K562 (cell line): ENCODE measurements around the gene MATN4. TPM values are rescaled to one million over a fixed set of nuclear protein-coding genes. Genes with fewer than 3 reads are reported as not detected.

ENCODE experiments used
- CTBP1 ChIP-seq: fragments of 450-650 bp; IDR thresholded peaks from 2 replicates; pipeline ENCODE4 v1.6.1; 2016; ENCODE audit warnings: borderline replicate concordance
- CXXC5 ChIP-seq: fragments of 250-450 bp; sonication (Bioruptor Pico); IDR thresholded peaks from 2 replicates; pipeline ENCODE4 v1.8.0; 2022; ENCODE audit warnings: inconsistent platforms, mild to moderate bottlenecking, moderate library complexity
- DMBX1 ChIP-seq: fragments of 250-450 bp; sonication (Bioruptor Pico); IDR thresholded peaks from 2 replicates; pipeline ENCODE4 v1.8.0; 2022; ENCODE audit warnings: inconsistent platforms, mild to moderate bottlenecking, moderate library complexity, borderline replicate concordance
- FOXJ2 ChIP-seq: fragments of 200-800 bp; sonication (Bioruptor generic); IDR thresholded peaks from 2 replicates; pipeline ENCODE4 v1.6.1; 2016; ENCODE audit warnings: missing genetic modification characterization, missing compliant biosample characterization
- ILK ChIP-seq: fragments of 450-650 bp; IDR thresholded peaks from 2 replicates; pipeline ENCODE4 v1.6.1; 2016; ENCODE audit warnings: missing genetic modification characterization, low read depth, mild to moderate bottlenecking, missing compliant biosample characterization, moderate library complexity, borderline replicate concordance
- PCBP2 ChIP-seq: fragments of 200-400 bp; formaldehyde crosslinking; IDR thresholded peaks from 2 replicates; pipeline ENCODE4 v1.6.1; 2018; ENCODE audit warnings: low read length, low read depth, mild to moderate bottlenecking, moderate library complexity; ENCODE audit not compliant: poor library complexity, severe bottlenecking
- PML ChIP-seq: IDR thresholded peaks from 2 replicates; pipeline ENCODE4 v1.6.1; 2012; ENCODE audit warnings: low read length, inconsistent platforms
- POLR3A ChIP-seq: IDR thresholded peaks from 2 replicates; pipeline ENCODE4 v1.6.1; 2011; ENCODE audit warnings: borderline replicate concordance, mild to moderate bottlenecking, moderate library complexity; ENCODE audit not compliant: insufficient read length, insufficient read depth; ENCODE audit errors: extremely low read depth
- SMAD3 ChIP-seq: fragments of 450-650 bp; formaldehyde crosslinking; conservative IDR thresholded peaks from 2 replicates; pipeline ENCODE4 v1.4.0; 2020; ENCODE audit warnings: mild to moderate bottlenecking
- SREBF2 ChIP-seq: sonication (generic); formaldehyde crosslinking; IDR thresholded peaks from 2 replicates; pipeline ENCODE4 v1.4.0; 2020; ENCODE audit warnings: mild to moderate bottlenecking, missing genetic modification reagents
- U2AF2 ChIP-seq: fragments of 200-400 bp; formaldehyde crosslinking; optimal IDR thresholded peaks from 2 replicates; pipeline ENCODE3; 2017; ENCODE audit warnings: low read depth, mild to moderate bottlenecking, low read length
- ZNF165 ChIP-seq: fragments of 250-450 bp; sonication (Bioruptor Pico); IDR thresholded peaks from 2 replicates; pipeline ENCODE4 v1.4.0; 2020; ENCODE audit warnings: borderline replicate concordance
- ZNF551 ChIP-seq: fragments of 250-450 bp; sonication (Bioruptor Pico); IDR thresholded peaks from 2 replicates; pipeline ENCODE4 v1.5.0; 2021; ENCODE audit warnings: mild to moderate bottlenecking, moderate library complexity
- ZNF589 ChIP-seq: fragments of 200-800 bp; sonication (Bioruptor generic); IDR thresholded peaks from 2 replicates; pipeline ENCODE4 v1.6.1; 2016; ENCODE audit warnings: low read depth, missing genetic modification characterization, missing compliant biosample characterization
- ZNF644 ChIP-seq: fragments of 200-800 bp; sonication (Bioruptor generic); IDR thresholded peaks from 2 replicates; pipeline ENCODE4 v1.6.1; 2016; ENCODE audit warnings: low read depth, missing genetic modification characterization, missing compliant biosample characterization
- polyA plus RNA-seq, 8 experiments: library from polyadenylated mRNA; depleted of rRNA in 4 of 8; stranded (reverse) in 5 of 8; unstranded in 3 of 8; fragments of >200 nt; fragmentation: Nextera tagmentation in 2 of 8; fragmentation: Illumina TruSeq in 1 of 8; extraction: Ambion mirVana in 2 of 8; extraction: Trizol in 1 of 8; gene quantifications; 2 replicates each; pipeline versions ENCODE4 v1.2.1 to v1.2.3, GENCODE V29; 2011 to 2014; ENCODE audit warnings: inconsistent platforms in 1 of 8, missing spikeins in 1 of 8
- total RNA-seq, 7 experiments: library from RNA; depleted of rRNA in 6 of 7; stranded (reverse); fragments of >200 nt in 6 of 7; fragmentation: Illumina TruSeq in 2 of 7; extraction: Trizol in 2 of 7; gene quantifications; 2 replicates each; pipeline versions ENCODE4 v1.2.1 to v1.2.3, GENCODE V29; 2011 to 2021; ENCODE audit warnings: low replicate concordance in 1 of 7
- TF ChIP-seq, protein P1 (sequence below): fragments of 200-800 bp; sonication (Bioruptor generic); IDR thresholded peaks from 2 replicates; pipeline ENCODE4 v1.6.1; 2017; ENCODE audit warnings: missing genetic modification characterization, missing compliant biosample characterization
- TF ChIP-seq, protein P2 (sequence below): fragments of 250-450 bp; sonication (Bioruptor Pico); IDR thresholded peaks from 2 replicates; pipeline ENCODE4 v1.8.0; 2022; ENCODE audit warnings: inconsistent platforms, mild to moderate bottlenecking, moderate library complexity, borderline replicate concordance
- TF ChIP-seq, protein P3 (sequence below), 2 experiments: fragments of 450-650 bp; IDR thresholded peaks; 2 replicates each; pipeline ENCODE4 v1.6.1; 2016
- TF ChIP-seq, protein P4 (sequence below): sonication (generic); formaldehyde crosslinking; IDR thresholded peaks from 2 replicates; pipeline ENCODE4 v1.8.1; 2022; ENCODE audit warnings: missing genetic modification reagents

MATN4 gene
- total and polyA plus RNA-seq, 9 of the 15 experiments (the other 6 are each of a cell fraction or from before 2014, with no cell fraction given), result 0.09 TPM; not detected in 8

DNA sequence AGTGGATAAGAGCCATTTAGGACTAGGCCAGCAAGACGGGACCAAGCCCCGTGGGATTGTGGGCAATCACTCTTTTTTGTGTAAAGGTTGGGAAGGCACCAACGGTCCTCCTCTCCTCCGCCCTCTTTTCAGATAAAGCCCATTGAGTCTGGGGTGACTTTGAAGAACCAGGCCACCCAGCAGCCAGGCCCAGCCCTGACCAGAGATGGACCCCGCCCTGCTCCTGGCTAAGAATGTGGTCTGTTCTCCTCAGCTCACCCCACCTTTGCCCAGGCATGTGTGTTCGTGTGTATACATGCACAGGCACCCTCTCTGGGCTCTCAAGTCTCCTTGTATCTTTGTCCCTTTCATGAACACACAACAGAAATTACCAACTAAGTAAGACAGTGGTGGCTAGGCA, 31.0 kb upstream of the MATN4 start (continued):
- TF ChIP-seq, protein P1, sequence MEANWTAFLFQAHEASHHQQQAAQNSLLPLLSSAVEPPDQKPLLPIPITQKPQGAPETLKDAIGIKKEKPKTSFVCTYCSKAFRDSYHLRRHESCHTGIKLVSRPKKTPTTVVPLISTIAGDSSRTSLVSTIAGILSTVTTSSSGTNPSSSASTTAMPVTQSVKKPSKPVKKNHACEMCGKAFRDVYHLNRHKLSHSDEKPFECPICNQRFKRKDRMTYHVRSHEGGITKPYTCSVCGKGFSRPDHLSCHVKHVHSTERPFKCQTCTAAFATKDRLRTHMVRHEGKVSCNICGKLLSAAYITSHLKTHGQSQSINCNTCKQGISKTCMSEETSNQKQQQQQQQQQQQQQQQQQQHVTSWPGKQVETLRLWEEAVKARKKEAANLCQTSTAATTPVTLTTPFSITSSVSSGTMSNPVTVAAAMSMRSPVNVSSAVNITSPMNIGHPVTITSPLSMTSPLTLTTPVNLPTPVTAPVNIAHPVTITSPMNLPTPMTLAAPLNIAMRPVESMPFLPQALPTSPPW (CRISPR knock-in tag), result no peak
- TF ChIP-seq ZNF589 (CRISPR knock-in tag), result no peak
- TF ChIP-seq CTBP1, result no peak
- TF ChIP-seq, protein P2, sequence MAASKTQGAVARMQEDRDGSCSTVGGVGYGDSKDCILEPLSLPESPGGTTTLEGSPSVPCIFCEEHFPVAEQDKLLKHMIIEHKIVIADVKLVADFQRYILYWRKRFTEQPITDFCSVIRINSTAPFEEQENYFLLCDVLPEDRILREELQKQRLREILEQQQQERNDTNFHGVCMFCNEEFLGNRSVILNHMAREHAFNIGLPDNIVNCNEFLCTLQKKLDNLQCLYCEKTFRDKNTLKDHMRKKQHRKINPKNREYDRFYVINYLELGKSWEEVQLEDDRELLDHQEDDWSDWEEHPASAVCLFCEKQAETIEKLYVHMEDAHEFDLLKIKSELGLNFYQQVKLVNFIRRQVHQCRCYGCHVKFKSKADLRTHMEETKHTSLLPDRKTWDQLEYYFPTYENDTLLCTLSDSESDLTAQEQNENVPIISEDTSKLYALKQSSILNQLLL, result no peak
- TF ChIP-seq SMAD3 (CRISPR knock-in tag), result no peak
- TF ChIP-seq ZNF644, result 0 out of 2 replicates have a peak, but pooled peaks have one; percentile 40
- TF ChIP-seq SREBF2 (CRISPR knock-in tag), result no peak
- TF ChIP-seq FOXJ2, result no peak
- no peak for TF ChIP-seq ZNF165 (CRISPR knock-in tag)
- 0 out of 2 replicates have a peak, but pooled peaks have one; percentile 33 for TF ChIP-seq DMBX1 (CRISPR knock-in tag)
- TF ChIP-seq ZNF551 (CRISPR knock-in tag), result no peak
- no peak for TF ChIP-seq PML
- TF ChIP-seq, protein P3, sequence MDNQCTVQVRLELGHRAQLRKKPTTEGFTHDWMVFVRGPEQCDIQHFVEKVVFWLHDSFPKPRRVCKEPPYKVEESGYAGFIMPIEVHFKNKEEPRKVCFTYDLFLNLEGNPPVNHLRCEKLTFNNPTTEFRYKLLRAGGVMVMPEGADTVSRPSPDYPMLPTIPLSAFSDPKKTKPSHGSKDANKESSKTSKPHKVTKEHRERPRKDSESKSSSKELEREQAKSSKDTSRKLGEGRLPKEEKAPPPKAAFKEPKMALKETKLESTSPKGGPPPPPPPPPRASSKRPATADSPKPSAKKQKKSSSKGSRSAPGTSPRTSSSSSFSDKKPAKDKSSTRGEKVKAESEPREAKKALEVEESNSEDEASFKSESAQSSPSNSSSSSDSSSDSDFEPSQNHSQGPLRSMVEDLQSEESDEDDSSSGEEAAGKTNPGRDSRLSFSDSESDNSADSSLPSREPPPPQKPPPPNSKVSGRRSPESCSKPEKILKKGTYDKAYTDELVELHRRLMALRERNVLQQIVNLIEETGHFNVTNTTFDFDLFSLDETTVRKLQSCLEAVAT (IDR thresholded peaks at IDR 0.05), result no peak
- TF ChIP-seq ILK (tag), result no peak
- no peak for TF ChIP-seq PCBP2
- no peak for TF ChIP-seq U2AF2
- TF ChIP-seq, protein P4, sequence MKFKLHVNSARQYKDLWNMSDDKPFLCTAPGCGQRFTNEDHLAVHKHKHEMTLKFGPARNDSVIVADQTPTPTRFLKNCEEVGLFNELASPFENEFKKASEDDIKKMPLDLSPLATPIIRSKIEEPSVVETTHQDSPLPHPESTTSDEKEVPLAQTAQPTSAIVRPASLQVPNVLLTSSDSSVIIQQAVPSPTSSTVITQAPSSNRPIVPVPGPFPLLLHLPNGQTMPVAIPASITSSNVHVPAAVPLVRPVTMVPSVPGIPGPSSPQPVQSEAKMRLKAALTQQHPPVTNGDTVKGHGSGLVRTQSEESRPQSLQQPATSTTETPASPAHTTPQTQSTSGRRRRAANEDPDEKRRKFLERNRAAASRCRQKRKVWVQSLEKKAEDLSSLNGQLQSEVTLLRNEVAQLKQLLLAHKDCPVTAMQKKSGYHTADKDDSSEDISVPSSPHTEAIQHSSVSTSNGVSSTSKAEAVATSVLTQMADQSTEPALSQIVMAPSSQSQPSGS (CRISPR knock-in tag), result no peak
- TF ChIP-seq POLR3A, result no peak
- 0 out of 2 replicates have a peak, but pooled peaks have one; percentile 17 for TF ChIP-seq CXXC5 (CRISPR knock-in tag)
